GM21360 (cell line): ENCODE data around the gene MBOAT7.
"Not testable (repeated sequence)": the region's sequence is repeated elsewhere in the genome, so short reads cannot be mapped to it uniquely, and the experiment has no call there.

Experiments used
- ATAC-seq: cut with Tn5 transposase; IDR thresholded peaks from one replicate; pipeline ENCODE4 v1.9.1; 2021; ENCODE audit warnings: mild to moderate bottlenecking, moderate library complexity; ENCODE audit not compliant: unreplicated experiment

The MBOAT7 gene

GRCh38 chr19:54189145-54189734, at the start of gene MBOAT7:
TSS of gene MBOAT7 (minus strand) at chr19:54189580. CDS start at chr19:54188508, 1,072 bp downstream.
- ATAC-seq: peak; percentile 21

- ATAC-seq: no peak
Measured at GRCh38 chr19:54233941-54234340, 44.6 kb upstream of the MBOAT7 start.

- ATAC-seq: no peak
Measured at GRCh38 chr19:54231077-54231931, 41.9 kb upstream of the MBOAT7 start.

- ATAC-seq: no peak
Measured at GRCh38 chr19:54230031-54230430, 40.7 kb upstream of the MBOAT7 start.

GRCh38 chr19:54229146-54229545, 39.8 kb upstream of the MBOAT7 start:
- ATAC-seq: no peak

- not testable (repeated sequence) for ATAC-seq
Measured at GRCh38 chr19:54224619-54225018, 35.2 kb upstream of the MBOAT7 start.

- not testable (repeated sequence) for ATAC-seq
Measured at GRCh38 chr19:54223937-54224281, 34.5 kb upstream of the MBOAT7 start.

GRCh38 chr19:54223277-54223936, 34.0 kb upstream of the MBOAT7 start:
- ATAC-seq: not testable (repeated sequence)

- ATAC-seq: not testable (repeated sequence)
Measured at GRCh38 chr19:54222474-54223276, 33.3 kb upstream of the MBOAT7 start, which contains the start of gene LILRB3. TSS of gene LILRB3 (minus strand) at chr19:54223007. CDS start at chr19:54222976, 31 bp downstream.

- not testable (repeated sequence) for ATAC-seq
Measured at GRCh38 chr19:54221947-54222346, 32.6 kb upstream of the MBOAT7 start.

- ATAC-seq: not testable (repeated sequence)
Measured at GRCh38 chr19:54219702-54220101, 30.3 kb upstream of the MBOAT7 start.

- ATAC-seq: no peak
Measured at GRCh38 chr19:54218960-54219661, 29.7 kb upstream of the MBOAT7 start.

- ATAC-seq: no peak
Measured at GRCh38 chr19:54218259-54218658, 28.9 kb upstream of the MBOAT7 start.

- ATAC-seq: not testable (repeated sequence)
Measured at GRCh38 chr19:54217517-54218247, 28.3 kb upstream of the MBOAT7 start.

GRCh38 chr19:54216869-54217268, 27.5 kb upstream of the MBOAT7 start:
- ATAC-seq: no peak

- not testable (repeated sequence) for ATAC-seq
Measured at GRCh38 chr19:54214734-54215133, 25.4 kb upstream of the MBOAT7 start.

- not testable (repeated sequence) for ATAC-seq
Measured at GRCh38 chr19:54214217-54214616, 24.8 kb upstream of the MBOAT7 start.

- ATAC-seq: no peak
Measured at GRCh38 chr19:54211235-54211634, 21.9 kb upstream of the MBOAT7 start.

GRCh38 chr19:54209811-54210494, 20.6 kb upstream of the MBOAT7 start:
- no peak for ATAC-seq
